NB4 (cell line): ENCODE data around the gene B9D1.

Source experiments
- DNase-seq: peaks from one replicate; pipeline ENCODE4 v3.0.0; 2010; ENCODE audit warnings: low read depth
- H3K4me3 ChIP-seq: one replicate; pipeline ENCODE4 v1.5.1; 2011; ENCODE audit warnings: mild to moderate bottlenecking, low read depth, low read length, moderate library complexity
- MYC ChIP-seq: IDR thresholded peaks from 2 replicates; pipeline ENCODE4 v1.6.1; 2011; ENCODE audit warnings: low read depth, low read length
- POLR2A ChIP-seq: IDR thresholded peaks from 2 replicates; pipeline ENCODE4 v1.6.1; 2011; ENCODE audit warnings: mild to moderate bottlenecking; ENCODE audit not compliant: insufficient read length; ENCODE audit errors: extremely low read depth
- TF ChIP-seq, protein P1 (sequence below): IDR thresholded peaks from one replicate; pipeline ENCODE4 v1.5.1; 2012; ENCODE audit warnings: low read depth, low read length
- TF ChIP-seq, protein P2 (sequence below): IDR thresholded peaks from 2 replicates; pipeline ENCODE4 v1.6.1; 2011; ENCODE audit warnings: low read depth, low read length

B9D1 gene

DNA sequence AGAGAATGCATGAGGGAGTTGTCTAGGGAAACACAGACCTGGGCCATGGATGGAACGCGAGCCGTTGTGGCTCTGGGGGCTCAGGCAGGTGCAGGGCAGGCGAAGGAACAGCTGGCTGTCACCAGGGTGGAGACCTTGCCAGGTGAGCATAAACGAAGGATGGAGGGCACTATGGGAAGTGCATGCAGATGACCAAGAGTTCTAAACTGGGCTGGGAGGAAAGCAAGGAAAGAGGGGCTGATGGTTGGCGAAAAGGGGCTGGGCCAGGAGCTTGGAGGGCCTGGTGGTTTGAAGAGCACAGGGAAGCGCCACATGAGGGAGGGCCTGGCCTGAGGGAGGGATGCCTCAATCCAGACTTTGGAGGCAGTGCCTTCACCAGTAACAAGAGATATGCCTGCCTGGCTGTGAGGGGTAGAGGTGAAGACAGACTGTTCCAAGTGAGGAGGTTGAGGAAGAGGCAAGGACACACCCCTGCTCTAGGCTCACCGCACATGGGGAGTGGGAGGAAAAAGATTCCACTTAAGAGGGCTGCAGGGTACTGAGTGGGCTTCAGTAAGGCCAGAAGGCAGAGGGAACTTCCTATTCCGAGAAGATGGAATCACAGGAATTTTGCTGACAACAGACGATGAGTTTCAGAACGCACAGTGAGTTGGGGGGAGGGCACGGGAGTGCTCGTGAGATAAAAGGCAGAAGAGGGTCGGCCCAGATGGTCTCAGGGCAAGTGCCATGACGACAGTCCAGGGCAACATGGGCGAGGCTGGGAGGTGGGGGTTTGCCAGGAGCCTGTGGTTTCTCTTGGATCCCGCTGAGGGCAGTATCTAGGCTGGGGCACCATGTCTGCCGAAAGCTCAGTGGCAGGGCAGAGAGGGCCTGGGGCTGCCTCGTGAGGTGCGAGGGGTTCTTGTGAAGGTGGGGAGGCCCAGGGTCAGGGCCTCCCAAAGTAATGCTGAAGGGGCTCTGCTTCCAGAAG lies 20.6 kb downstream of the B9D1 start:
- no peak for TF ChIP-seq MYC
- TF ChIP-seq, protein P1, sequence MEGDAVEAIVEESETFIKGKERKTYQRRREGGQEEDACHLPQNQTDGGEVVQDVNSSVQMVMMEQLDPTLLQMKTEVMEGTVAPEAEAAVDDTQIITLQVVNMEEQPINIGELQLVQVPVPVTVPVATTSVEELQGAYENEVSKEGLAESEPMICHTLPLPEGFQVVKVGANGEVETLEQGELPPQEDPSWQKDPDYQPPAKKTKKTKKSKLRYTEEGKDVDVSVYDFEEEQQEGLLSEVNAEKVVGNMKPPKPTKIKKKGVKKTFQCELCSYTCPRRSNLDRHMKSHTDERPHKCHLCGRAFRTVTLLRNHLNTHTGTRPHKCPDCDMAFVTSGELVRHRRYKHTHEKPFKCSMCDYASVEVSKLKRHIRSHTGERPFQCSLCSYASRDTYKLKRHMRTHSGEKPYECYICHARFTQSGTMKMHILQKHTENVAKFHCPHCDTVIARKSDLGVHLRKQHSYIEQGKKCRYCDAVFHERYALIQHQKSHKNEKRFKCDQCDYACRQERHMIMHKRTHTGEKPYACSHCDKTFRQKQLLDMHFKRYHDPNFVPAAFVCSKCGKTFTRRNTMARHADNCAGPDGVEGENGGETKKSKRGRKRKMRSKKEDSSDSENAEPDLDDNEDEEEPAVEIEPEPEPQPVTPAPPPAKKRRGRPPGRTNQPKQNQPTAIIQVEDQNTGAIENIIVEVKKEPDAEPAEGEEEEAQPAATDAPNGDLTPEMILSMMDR = no peak
- TF ChIP-seq, protein P2, sequence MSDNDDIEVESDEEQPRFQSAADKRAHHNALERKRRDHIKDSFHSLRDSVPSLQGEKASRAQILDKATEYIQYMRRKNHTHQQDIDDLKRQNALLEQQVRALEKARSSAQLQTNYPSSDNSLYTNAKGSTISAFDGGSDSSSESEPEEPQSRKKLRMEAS = no peak
- no peak for TF ChIP-seq POLR2A
- DNase-seq = no peak
- H3K4me3 ChIP-seq = no peak overlapping the region

DNA sequence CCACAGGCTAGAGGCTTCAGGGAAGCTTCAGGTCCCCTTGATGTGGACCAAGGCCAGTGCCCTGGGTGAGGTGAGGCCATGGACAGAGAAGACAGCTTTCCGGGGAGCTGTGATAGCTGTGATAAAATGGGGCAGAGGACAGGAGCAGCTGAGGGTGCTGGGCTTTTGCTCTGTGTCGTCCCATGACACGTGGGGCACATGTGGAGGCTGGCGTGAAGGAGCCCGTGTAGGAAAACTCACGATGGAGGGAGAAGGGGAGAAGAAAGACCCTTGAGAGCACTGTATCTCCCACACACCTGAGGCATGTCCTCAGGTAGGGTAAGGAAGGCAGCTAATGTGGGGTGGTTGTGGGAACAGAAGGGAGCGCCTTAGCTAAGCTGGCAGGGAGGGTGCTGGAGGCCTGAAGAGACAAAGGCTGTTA lies 21.3 kb downstream of the B9D1 start:
- no peak overlapping the region for H3K4me3 ChIP-seq
- no peak for DNase-seq
- TF ChIP-seq, protein P2 = no peak
- TF ChIP-seq POLR2A (no peak), MYC (no peak)
- TF ChIP-seq, protein P1 = no peak

DNA sequence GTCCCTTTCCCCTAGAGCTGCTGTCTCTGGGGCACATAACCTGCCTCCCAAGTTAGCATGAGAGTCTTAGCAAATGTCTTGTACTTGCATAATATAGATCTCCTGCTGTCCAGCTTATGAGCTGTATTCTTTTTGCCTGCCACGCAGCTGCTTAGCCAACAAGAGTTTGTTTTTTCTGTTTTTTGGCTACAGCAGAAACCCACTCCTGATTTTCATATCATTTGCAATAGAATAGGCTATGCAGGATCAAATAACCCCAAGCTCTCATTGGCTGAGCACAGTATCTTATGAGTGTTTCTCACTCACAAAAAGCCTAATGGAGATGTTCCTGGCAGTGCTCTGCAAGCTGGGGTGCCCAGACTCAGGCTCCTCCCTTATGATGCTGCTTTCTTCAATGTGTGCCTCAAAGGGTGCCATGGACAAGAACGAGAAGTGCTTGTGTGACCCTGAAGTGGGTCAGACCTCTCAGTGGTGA lies 23.1 kb downstream of the B9D1 start:
- no peak for DNase-seq
- no peak overlapping the region for H3K4me3 ChIP-seq

DNA sequence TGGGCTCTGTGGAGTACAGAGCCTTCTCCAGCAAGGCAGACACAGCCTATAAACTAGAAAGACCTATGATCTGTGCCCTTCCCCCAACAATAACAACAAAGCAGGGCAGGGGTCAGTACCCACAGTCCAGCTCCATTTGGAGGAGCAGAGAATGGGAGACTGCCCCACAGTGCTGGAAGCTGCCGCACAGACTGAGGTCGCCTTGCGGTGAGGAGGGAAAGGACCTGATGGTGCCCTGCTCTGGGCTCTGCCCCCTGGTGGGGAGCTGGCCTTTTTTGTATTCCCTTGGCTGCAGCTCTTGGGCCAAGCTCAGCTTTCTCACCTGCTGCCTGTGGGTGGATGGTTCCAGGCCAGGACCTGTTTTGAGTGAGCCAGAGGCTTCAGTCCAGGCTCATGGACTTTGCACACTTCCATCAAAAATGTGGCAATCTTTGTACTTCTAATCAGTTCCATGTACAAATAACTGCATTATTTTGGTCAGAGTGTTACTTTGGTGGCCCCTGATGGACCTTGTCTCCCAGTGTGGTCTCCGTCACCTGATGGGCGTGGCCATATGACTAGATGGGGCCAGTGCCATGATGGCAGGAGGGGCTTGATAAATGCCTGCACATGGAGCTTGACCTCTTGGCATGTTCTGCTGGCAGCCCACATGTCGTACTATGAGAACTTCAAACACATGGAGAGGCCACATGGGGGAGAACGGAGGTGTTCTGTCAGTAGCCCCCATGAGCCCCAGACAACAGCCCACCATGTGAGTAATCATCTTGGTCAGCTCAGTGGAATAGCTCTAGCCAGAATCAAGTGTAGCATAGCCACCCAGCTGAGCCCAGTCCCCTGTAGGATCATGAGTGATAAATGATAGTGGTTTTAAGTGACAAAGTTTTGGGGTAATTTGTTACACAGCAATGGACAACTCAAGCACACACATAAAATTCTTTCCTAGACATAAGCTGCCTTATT lies 24.2 kb downstream of the B9D1 start:
- no peak overlapping the region for H3K4me3 ChIP-seq
- DNase-seq = peak; percentile 62
- TF ChIP-seq, protein P2 = no peak
- no peak for TF ChIP-seq POLR2A
- TF ChIP-seq, protein P1 = peak; percentile 57

More for the DNA sequence above, 23.1 kb downstream of the B9D1 start:
- no peak for TF ChIP-seq POLR2A
- TF ChIP-seq, protein P1 = no peak
- TF ChIP-seq, protein P2 = no peak
- no peak for TF ChIP-seq MYC

DNA sequence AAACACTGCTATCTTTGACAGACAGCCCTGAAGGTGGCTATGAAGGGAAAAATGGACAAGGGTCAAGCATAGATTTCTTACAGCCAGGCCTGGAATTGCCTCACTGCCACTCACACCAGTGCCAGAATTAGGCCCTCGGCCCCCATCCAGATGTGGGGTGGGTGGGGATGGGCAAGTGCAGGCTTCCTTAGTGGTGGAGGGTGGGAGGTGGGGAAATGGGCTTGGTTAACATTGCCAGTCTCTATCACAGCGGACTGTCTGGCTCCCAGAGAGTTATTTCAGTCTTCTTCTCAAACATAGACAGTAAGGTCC lies 24.9 kb downstream of the B9D1 start:
- DNase-seq = no peak
- H3K4me3 ChIP-seq = no peak overlapping the region
- TF ChIP-seq, protein P1 = no peak
- TF ChIP-seq MYC (no peak), POLR2A (no peak)
- TF ChIP-seq, protein P2 = no peak
